ENCODE results near the gene WDR82. TPM values are rescaled to one million over a fixed set of nuclear protein-coding genes. Genes with fewer than 3 reads are reported as not detected.

The WDR82 gene
- total and polyA plus RNA-seq, 2 of the 4 experiments (the other 2 are of a cell fraction), result 38.1 to 68.1 TPM

- in situ Hi-C loops (cut with MboI; ENCODE audit: low sequenced_read_pairs), result no loop called here
Measured at GRCh38 chr3:52221563-52222318, 56.7 kb downstream of the WDR82 start.

More at GRCh38 chr3:52221563-52222318, 56.7 kb downstream of the WDR82 start:
- CTCF ChIA-PET, result interaction anchor here (1.5 kb wide), 1 partner anchor 218 kb away, joined by 3 read pairs; no protein-coding TSS in a partner anchor
- no peak overlapping the region for H3K14ac ChIP-seq (replicated peaks; ENCODE audit: low read depth, low read length)
- DNase-seq (no peak), ATAC-seq (ENCODE audit: low read depth) (no peak)
- no TSS peak for BruUV-seq (replicated peaks)
- H2BK20ac ChIP-seq (ENCODE audit: low read depth, low read length), result no peak overlapping the region
- TF ChIP-seq MAFK (IDR thresholded peaks at IDR 0.05; ENCODE audit: low read depth, low read length) (no peak), RCOR1 (IDR thresholded peaks at IDR 0.05; ENCODE audit: insufficient replicate concordance, low read length) (no peak), CHD1 (IDR thresholded peaks at IDR 0.05; ENCODE audit: low read depth, low read length) (no peak), RAD21 (IDR thresholded peaks at IDR 0.05; ENCODE audit: low read length) (no peak)
- no peak overlapping the region for H3K4me3 ChIP-seq (ENCODE audit: insufficient read depth, low read depth, low read length)
- H4K5ac ChIP-seq (ENCODE audit: low read depth, low read length), result no peak overlapping the region
- H2BK5ac ChIP-seq (ENCODE audit: low read depth, low read length, poor library complexity, severe bottlenecking), result no peak overlapping the region
- no peak overlapping the region for H2BK120ac ChIP-seq (ENCODE audit: low read depth, low read length)
- peak overlapping the region; percentile 32 for H2AFZ ChIP-seq (replicated peaks; ENCODE audit: low read length, poor library complexity)
- H3K36me3 ChIP-seq (ENCODE audit: control insufficient read depth, insufficient read depth, low read length), result no peaks in the 10 kb centered on the region
- intact Hi-C loops (cut with micrococcal nuclease), result loop anchor here (5.0 kb wide), 1 partner anchor 226 kb away; the partner anchor contains the start of gene SEMA3G
- H3K4me1 ChIP-seq (ENCODE audit: control insufficient read depth, insufficient read depth, low read length), result peaks cover 3% of the 10 kb centered on the region
- no peak overlapping the region for H3K56ac ChIP-seq (ENCODE audit: extremely low read depth, insufficient read depth, low read length)
- no peak overlapping the region for H4K8ac ChIP-seq (ENCODE audit: low read depth in 2 of 2, low read length in 2 of 2)
- H3K4ac ChIP-seq (ENCODE audit: low read depth, low read length), result no peak overlapping the region
- H3K79me1 ChIP-seq (ENCODE audit: low read depth in 1 of 2, low read length in 2 of 2), result 0 out of 4 replicates have a peak, but pooled peaks cover 0 to 3% of the 10 kb centered on the region in 2 experiments
- no peak overlapping the region for H3K4me2 ChIP-seq (ENCODE audit: low read depth, low read length)
- H3K27me3 ChIP-seq (ENCODE audit: control insufficient read depth, insufficient read depth, low read length), result no peaks in the 10 kb centered on the region
- H2AK9ac ChIP-seq (replicated peaks; ENCODE audit: low read depth, low read length, poor library complexity), result no peak overlapping the region
- no peak overlapping the region for H3K9ac ChIP-seq (ENCODE audit: low read depth, low read length)
- no peaks in the 10 kb centered on the region for H3K9me3 ChIP-seq (ENCODE audit: control insufficient read depth, insufficient read depth, low read length)
- H4K91ac ChIP-seq (ENCODE audit: insufficient read depth, low read depth, low read length), result no peak overlapping the region
- WGBS, 2 experiments (ENCODE audit: extremely low coverage in 2 of 2, insufficient read length in 1 of 2), result 81% methylated on average over 28 of the region's 34 CpGs; no CpG with 5 or more reads in 1 of the 2 experiments
- POLR2A ChIA-PET (ENCODE audit: unreplicated experiment), result no interaction called here
- H3K23ac ChIP-seq (ENCODE audit: low read depth, low read length), result no peak overlapping the region
- H4K20me1 ChIP-seq (ENCODE audit: insufficient read depth, low read length), result peaks cover 11% of the 10 kb centered on the region
- H3K27ac ChIP-seq (ENCODE audit: insufficient read depth, low read length), result no peak overlapping the region
- H2BK15ac ChIP-seq (ENCODE audit: low read depth, low read length), result no peak overlapping the region
- peak overlapping the region; percentile 14; the same call in 1 of the 2 replicates for H2AK5ac ChIP-seq (ENCODE audit: low read depth, low read length)
- peaks cover 11% of the 10 kb centered on the region for H3K9me1 ChIP-seq (ENCODE audit: insufficient read depth, low read length)
- no peak overlapping the region for H3K18ac ChIP-seq (ENCODE audit: low read depth, low read length)
- dilution Hi-C loops (cut with HindIII; ENCODE audit: low sequenced_read_pairs, unreplicated experiment), result no loop called here

Data from IMR-90 (cell line).